Loucy (cell line): Measurements from ENCODE around the gene SF3B2.
"Not testable (repeated sequence)": the region's sequence is repeated elsewhere in the genome, so short reads cannot be mapped to it uniquely, and the experiment has no call there.

Source experiments
- EZH2phosphoT487 ChIP-seq: fragments of 200-600 bp; IDR thresholded peaks from 2 replicates; pipeline ENCODE4 v1.6.1; 2018; ENCODE audit warnings: antibody characterized with exemption, mild to moderate bottlenecking, moderate library complexity, borderline replicate concordance
- TF ChIP-seq, protein P1 (sequence below): fragments of 200-600 bp; sonication (generic); conservative IDR thresholded peaks from 2 replicates; pipeline ENCODE4 v1.5.1; 2014; ENCODE audit warnings: mild to moderate bottlenecking, antibody characterized with exemption, low read length

DNA sequence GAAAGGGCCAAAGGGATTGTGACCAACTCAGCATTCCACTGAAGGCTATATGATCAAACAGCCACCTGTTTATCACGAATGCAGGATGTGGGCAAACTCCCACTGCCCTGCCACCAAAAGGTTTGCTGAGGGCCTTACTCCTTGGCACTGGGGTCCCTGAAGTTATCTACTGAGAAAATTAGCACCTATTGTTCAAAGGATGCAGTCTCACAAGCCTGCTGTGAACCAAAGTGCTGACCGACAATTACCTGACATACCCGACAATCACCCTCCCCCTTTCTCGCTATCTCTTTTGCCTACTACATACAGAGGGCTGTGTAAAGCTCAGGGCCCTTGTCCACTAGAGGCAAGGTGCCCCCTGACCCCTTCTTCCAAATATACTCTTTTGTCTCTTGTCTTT, 42.1 kb upstream of the SF3B2 start:
- TF ChIP-seq, protein P1, sequence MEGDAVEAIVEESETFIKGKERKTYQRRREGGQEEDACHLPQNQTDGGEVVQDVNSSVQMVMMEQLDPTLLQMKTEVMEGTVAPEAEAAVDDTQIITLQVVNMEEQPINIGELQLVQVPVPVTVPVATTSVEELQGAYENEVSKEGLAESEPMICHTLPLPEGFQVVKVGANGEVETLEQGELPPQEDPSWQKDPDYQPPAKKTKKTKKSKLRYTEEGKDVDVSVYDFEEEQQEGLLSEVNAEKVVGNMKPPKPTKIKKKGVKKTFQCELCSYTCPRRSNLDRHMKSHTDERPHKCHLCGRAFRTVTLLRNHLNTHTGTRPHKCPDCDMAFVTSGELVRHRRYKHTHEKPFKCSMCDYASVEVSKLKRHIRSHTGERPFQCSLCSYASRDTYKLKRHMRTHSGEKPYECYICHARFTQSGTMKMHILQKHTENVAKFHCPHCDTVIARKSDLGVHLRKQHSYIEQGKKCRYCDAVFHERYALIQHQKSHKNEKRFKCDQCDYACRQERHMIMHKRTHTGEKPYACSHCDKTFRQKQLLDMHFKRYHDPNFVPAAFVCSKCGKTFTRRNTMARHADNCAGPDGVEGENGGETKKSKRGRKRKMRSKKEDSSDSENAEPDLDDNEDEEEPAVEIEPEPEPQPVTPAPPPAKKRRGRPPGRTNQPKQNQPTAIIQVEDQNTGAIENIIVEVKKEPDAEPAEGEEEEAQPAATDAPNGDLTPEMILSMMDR = not testable (repeated sequence)
- not testable (repeated sequence) for TF ChIP-seq EZH2phosphoT487
